Smooth muscle cell (in vitro differentiated cells): ENCODE results near the gene ABCC3. TPM values are rescaled to one million over a fixed set of nuclear protein-coding genes. Genes with fewer than 3 reads are reported as not detected.
A peak's percentile ranks its signal among the peaks of the same experiment; 100 is the strongest.

ENCODE experiments used
- DNase-seq: peaks from one replicate; lab custom pipeline; 2025; ENCODE audit not compliant: unreplicated experiment; lab: John Stamatoyannopoulos, UW
- H2AFZ ChIP-seq: fragments of 200-600 bp; sonication (generic); 2 replicates; pipeline ENCODE4 v1.6.0; 2016; ENCODE audit warnings: antibody characterized with exemption, low read depth, mild to moderate bottlenecking
- H3F3A ChIP-seq: fragments of 200-600 bp; sonication (generic); 2 replicates; pipeline ENCODE4 v1.6.0; 2017; ENCODE audit warnings: antibody characterized with exemption, low read depth
- H3K27ac ChIP-seq: fragments of 200-600 bp; sonication (generic); 2 replicates; pipeline ENCODE4 v1.5.1; 2016; ENCODE audit warnings: low read depth, mild to moderate bottlenecking
- H3K27me3 ChIP-seq: fragments of 200-600 bp; sonication (generic); 2 replicates; pipeline ENCODE4 v1.6.1; 2016; ENCODE audit warnings: low read depth, mild to moderate bottlenecking
- H3K36me3 ChIP-seq: fragments of 200-600 bp; sonication (generic); 2 replicates; pipeline ENCODE4 v1.5.1; 2016; ENCODE audit warnings: low read depth
- H3K4me1 ChIP-seq: fragments of 200-600 bp; sonication (generic); 2 replicates; pipeline ENCODE4 v1.5.1; 2016; ENCODE audit warnings: low read depth
- H3K4me2 ChIP-seq: fragments of 200-600 bp; sonication (generic); 2 replicates; pipeline ENCODE4 v1.6.0; 2016; ENCODE audit warnings: mild to moderate bottlenecking
- H3K4me3 ChIP-seq: fragments of 200-600 bp; sonication (generic); 2 replicates; pipeline ENCODE4 v1.5.1; 2016; ENCODE audit warnings: mild to moderate bottlenecking
- H3K79me2 ChIP-seq: fragments of 200-600 bp; sonication (generic); 2 replicates; pipeline ENCODE4 v1.6.0; 2016; ENCODE audit warnings: low read depth, mild to moderate bottlenecking
- H3K9ac ChIP-seq: fragments of 200-600 bp; sonication (generic); 2 replicates; pipeline ENCODE4 v1.6.0; 2016; ENCODE audit warnings: low read depth
- H3K9me3 ChIP-seq: fragments of 200-600 bp; sonication (generic); replicated peaks from 2 replicates; pipeline ENCODE4 v1.5.1; 2016; ENCODE audit warnings: low read depth
- H4K20me1 ChIP-seq: fragments of 200-600 bp; sonication (generic); 2 replicates; pipeline ENCODE4 v1.6.0; 2016; ENCODE audit warnings: low read depth
- WGBS: methylation state at CpG from one replicate; pipeline ENCODE4 v1.1.7; 2016; ENCODE audit warnings: low lambda C conversion rate; 5-methylcytosine and 5-hydroxymethylcytosine counted together
- polyA plus RNA-seq: library from polyadenylated mRNA; unstranded; fragments of >200 nt; fragmentation: Nextera tagmentation; extraction: Ambion mirVana; gene quantifications from 2 replicates; pipeline ENCODE4 v1.2.1, GENCODE V29; 2016
- total RNA-seq: library from RNA; depleted of rRNA; stranded (reverse); fragments of >200 nt; gene quantifications from 2 replicates; pipeline ENCODE4 v1.2.3, GENCODE V29; 2014
- TF ChIP-seq, protein P1 (sequence below): fragments of 200-600 bp; sonication (generic); IDR thresholded peaks from 2 replicates; pipeline ENCODE4 v1.5.1; 2017; ENCODE audit warnings: borderline replicate concordance, mild to moderate bottlenecking, antibody characterized with exemption; ENCODE audit not compliant: insufficient read depth, poor library complexity, severe bottlenecking

The ABCC3 gene
- total and polyA plus RNA-seq, 2 experiments from 2014 or later = 1.3 TPM

DNA sequence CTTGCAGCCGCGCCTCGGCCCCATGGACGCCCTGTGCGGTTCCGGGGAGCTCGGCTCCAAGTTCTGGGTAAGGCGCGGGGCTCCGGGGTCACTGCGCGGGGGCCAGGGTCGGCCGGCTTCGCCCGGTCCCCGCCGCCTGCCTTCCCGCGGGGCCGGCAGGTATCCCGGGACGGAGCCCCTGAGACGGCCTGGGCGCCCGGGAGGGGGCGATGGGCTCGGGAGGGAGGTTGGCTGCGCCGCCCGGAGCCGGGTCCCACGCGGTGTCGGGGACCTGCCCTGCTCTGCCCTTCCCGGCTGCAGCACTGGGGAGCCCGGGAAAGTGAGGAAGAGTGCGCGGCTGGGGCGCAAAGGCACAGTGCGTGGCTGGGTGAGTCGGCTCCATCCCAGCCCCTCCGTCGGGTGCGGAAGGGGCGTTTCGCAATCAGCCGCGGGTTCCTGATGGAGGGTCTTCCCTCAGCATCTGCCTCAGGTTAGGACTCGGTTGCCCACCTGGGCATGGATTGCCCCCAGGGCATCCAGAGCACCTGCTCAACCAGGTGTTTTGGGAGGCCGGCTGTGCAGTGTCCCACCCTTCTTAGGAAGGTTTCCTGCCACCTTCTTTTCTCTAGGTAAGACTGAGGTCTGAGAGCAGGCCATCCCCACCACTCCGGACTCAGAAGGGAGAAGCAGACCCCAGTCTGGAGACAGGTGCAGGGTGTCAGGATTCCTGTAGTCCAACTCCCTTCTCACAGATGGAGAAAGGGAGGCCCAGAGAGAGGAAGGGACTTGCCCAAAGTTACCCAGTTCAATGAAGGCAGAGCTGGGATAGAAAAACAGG lies 442 bp downstream of the ABCC3 start:
- H4K20me1 ChIP-seq = no peaks in the 10 kb centered on the region
- no peaks in the 10 kb centered on the region for H3K79me2 ChIP-seq
- no peaks in the 10 kb centered on the region for H3K9me3 ChIP-seq
- TF ChIP-seq, protein P1, sequence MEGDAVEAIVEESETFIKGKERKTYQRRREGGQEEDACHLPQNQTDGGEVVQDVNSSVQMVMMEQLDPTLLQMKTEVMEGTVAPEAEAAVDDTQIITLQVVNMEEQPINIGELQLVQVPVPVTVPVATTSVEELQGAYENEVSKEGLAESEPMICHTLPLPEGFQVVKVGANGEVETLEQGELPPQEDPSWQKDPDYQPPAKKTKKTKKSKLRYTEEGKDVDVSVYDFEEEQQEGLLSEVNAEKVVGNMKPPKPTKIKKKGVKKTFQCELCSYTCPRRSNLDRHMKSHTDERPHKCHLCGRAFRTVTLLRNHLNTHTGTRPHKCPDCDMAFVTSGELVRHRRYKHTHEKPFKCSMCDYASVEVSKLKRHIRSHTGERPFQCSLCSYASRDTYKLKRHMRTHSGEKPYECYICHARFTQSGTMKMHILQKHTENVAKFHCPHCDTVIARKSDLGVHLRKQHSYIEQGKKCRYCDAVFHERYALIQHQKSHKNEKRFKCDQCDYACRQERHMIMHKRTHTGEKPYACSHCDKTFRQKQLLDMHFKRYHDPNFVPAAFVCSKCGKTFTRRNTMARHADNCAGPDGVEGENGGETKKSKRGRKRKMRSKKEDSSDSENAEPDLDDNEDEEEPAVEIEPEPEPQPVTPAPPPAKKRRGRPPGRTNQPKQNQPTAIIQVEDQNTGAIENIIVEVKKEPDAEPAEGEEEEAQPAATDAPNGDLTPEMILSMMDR = no peak
- H3K4me2 ChIP-seq = peak overlapping the region; percentile 94
- no peak overlapping the region for H3K9ac ChIP-seq
- no peak for DNase-seq
- peak overlapping the region; percentile 80 for H2AFZ ChIP-seq
- peaks cover 48% of the 10 kb centered on the region for H3K27me3 ChIP-seq
- peak overlapping the region; percentile 57 for H3K4me3 ChIP-seq
- no peaks in the 10 kb centered on the region for H3K36me3 ChIP-seq
- H3K27ac ChIP-seq = no peak overlapping the region
- peaks cover 27% of the 10 kb centered on the region for H3F3A ChIP-seq
- WGBS = 11% methylated on average over 40 of the region's 52 CpGs
- peaks cover 8% of the 10 kb centered on the region for H3K4me1 ChIP-seq

DNA sequence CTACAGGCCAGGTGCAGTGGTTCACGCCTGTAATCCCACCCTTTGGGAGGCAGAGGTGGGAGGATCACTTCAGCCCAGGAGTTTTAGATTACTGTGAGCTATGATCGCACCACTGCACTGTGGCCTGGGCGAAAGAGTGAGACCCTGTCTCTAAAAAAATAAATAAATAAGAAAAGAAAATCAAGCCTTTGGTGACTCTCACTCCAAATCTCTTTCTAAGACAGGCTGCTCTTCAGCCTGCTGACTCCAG lies 976 bp downstream of the ABCC3 start:
- peaks cover 29% of the 10 kb centered on the region for H3F3A ChIP-seq
- no peak overlapping the region for H3K9ac ChIP-seq
- H3K27ac ChIP-seq = no peak overlapping the region
- no peaks in the 10 kb centered on the region for H3K9me3 ChIP-seq
- no peaks in the 10 kb centered on the region for H3K79me2 ChIP-seq
- H3K27me3 ChIP-seq = peaks cover 48% of the 10 kb centered on the region
- H2AFZ ChIP-seq = no peak overlapping the region
- peaks cover 13% of the 10 kb centered on the region for H3K4me1 ChIP-seq
- no peaks in the 10 kb centered on the region for H3K36me3 ChIP-seq
- DNase-seq = no peak
- WGBS = 61% methylated on average over 3 of the region's 3 CpGs
- TF ChIP-seq, protein P1 = no peak
- no peaks in the 10 kb centered on the region for H4K20me1 ChIP-seq
- peak overlapping the region; percentile 57 for H3K4me3 ChIP-seq
- no peak overlapping the region for H3K4me2 ChIP-seq

DNA sequence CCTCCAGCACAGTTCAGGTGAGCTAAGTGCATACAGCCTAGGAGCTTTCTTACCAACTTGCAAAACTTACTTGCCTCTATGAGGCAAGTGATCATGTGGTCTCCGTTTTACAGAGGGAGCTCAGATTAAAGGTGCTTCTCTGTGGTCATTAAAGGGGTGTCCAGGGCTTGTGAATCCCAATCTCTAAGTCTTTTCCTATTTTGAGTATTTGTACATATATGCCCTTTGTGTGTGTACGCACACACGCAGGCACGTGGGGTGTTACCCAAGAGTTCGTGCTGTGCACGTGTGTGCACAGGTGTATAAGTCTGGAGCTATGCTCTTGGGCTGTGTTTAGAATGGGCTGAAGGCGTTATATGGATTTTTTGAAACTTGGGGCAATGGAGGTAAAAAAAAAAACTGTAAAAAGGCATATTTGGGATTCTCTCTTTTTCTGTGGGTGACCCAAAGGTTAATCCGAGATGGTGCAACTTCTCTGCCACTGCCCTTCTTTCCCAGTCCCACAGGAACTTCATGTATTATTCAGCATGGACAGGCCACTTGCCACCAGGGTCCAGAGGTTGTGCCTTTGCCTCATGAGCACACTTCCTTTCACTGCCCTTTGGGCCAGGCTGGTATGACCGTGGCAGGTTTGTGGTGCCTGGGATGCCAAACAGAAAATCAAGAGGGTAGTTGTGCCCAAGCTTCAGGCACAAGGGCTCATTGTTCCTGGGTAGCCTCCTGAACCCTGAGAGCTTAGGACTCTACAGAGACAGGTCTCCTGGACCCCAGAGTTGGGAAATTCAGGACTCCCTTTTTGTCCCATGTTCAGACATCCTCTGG lies 1.5 kb downstream of the ABCC3 start:
- Histone ChIP-seq H3K9ac (no peak overlapping the region), H3K27me3 (peaks cover 48% of the 10 kb centered on the region), H3F3A (peaks cover 29% of the 10 kb centered on the region), H3K79me2 (no peaks in the 10 kb centered on the region), H3K4me3 (peak overlapping the region; percentile 57), H3K4me2 (no peak overlapping the region), H3K36me3 (no peaks in the 10 kb centered on the region), H4K20me1 (no peaks in the 10 kb centered on the region), H2AFZ (no peak overlapping the region), H3K4me1 (peaks cover 18% of the 10 kb centered on the region), H3K27ac (no peak overlapping the region), H3K9me3 (no peaks in the 10 kb centered on the region)
- no peak for DNase-seq
- WGBS = 90% methylated on average over 9 of the region's 9 CpGs
- TF ChIP-seq, protein P1 = no peak
